GM06990 (cell line): ENCODE measurements around the gene CAMSAP1.

Source experiments
- DNase-seq: peaks from one replicate; pipeline ENCODE4 v3.0.0-alpha.2; 2011; ENCODE audit not compliant: insufficient read length; ENCODE audit errors: extremely low read depth
- H3K27me3 ChIP-seq: replicated peaks from 2 replicates; pipeline ENCODE4 v1.6.0; 2011; ENCODE audit warnings: low read length; ENCODE audit not compliant: control insufficient read depth, insufficient read depth
- H3K36me3 ChIP-seq: 2 replicates; pipeline ENCODE4 v1.5.1; 2011; ENCODE audit warnings: low read length; ENCODE audit not compliant: control insufficient read depth, insufficient read depth
- H3K4me3 ChIP-seq: replicated peaks from 2 replicates; pipeline ENCODE4 v1.5.1; 2011; ENCODE audit warnings: low read depth, mild to moderate bottlenecking, control low read depth, low read length
- CTCF ChIP-seq: IDR thresholded peaks from 2 replicates; pipeline ENCODE4 v1.5.1; 2011; ENCODE audit warnings: low read length, control low read depth, mild to moderate bottlenecking, inconsistent platforms; ENCODE audit not compliant: insufficient read depth, poor library complexity, severe bottlenecking

The CAMSAP1 gene

GRCh38 chr9:135817951-135818717 lies 89.2 kb downstream of the CAMSAP1 start:
- no peak for DNase-seq
- no peak for TF ChIP-seq CTCF
- H3K27me3 ChIP-seq: no peaks in the 10 kb centered on the region
- peaks cover 27% of the 10 kb centered on the region for H3K36me3 ChIP-seq
- H3K4me3 ChIP-seq: no peak overlapping the region

GRCh38 chr9:135816651-135816970 lies 90.7 kb downstream of the CAMSAP1 start:
- H3K36me3 ChIP-seq: peaks cover 20% of the 10 kb centered on the region
- H3K27me3 ChIP-seq: no peaks in the 10 kb centered on the region
- no peak for TF ChIP-seq CTCF
- H3K4me3 ChIP-seq: no peak overlapping the region
- no peak for DNase-seq

- H3K36me3 ChIP-seq: peaks cover 20% of the 10 kb centered on the region
- no peak for TF ChIP-seq CTCF
- no peaks in the 10 kb centered on the region for H3K27me3 ChIP-seq
- no peak overlapping the region for H3K4me3 ChIP-seq
- no peak for DNase-seq
Measured at GRCh38 chr9:135815830-135816650, 91.3 kb downstream of the CAMSAP1 start.

- no peak for DNase-seq
- H3K27me3 ChIP-seq: no peaks in the 10 kb centered on the region
- peaks cover 19% of the 10 kb centered on the region for H3K36me3 ChIP-seq
- H3K4me3 ChIP-seq: no peak overlapping the region
- TF ChIP-seq CTCF: no peak
Measured at GRCh38 chr9:135815413-135815812, 91.9 kb downstream of the CAMSAP1 start.

GRCh38 chr9:135814421-135815095 lies 92.8 kb downstream of the CAMSAP1 start:
- peaks cover 18% of the 10 kb centered on the region for H3K36me3 ChIP-seq

More at GRCh38 chr9:135814421-135815095, 92.8 kb downstream of the CAMSAP1 start:
- Histone ChIP-seq H3K4me3 (no peak overlapping the region), H3K27me3 (no peaks in the 10 kb centered on the region)
- TF ChIP-seq CTCF: no peak
- no peak for DNase-seq
